ENCODE results near the gene BCL7A.
"Not testable (repeated sequence)": the region's sequence is repeated elsewhere in the genome, so short reads cannot be mapped to it uniquely, and the experiment has no call there.

BCL7A gene

DNA sequence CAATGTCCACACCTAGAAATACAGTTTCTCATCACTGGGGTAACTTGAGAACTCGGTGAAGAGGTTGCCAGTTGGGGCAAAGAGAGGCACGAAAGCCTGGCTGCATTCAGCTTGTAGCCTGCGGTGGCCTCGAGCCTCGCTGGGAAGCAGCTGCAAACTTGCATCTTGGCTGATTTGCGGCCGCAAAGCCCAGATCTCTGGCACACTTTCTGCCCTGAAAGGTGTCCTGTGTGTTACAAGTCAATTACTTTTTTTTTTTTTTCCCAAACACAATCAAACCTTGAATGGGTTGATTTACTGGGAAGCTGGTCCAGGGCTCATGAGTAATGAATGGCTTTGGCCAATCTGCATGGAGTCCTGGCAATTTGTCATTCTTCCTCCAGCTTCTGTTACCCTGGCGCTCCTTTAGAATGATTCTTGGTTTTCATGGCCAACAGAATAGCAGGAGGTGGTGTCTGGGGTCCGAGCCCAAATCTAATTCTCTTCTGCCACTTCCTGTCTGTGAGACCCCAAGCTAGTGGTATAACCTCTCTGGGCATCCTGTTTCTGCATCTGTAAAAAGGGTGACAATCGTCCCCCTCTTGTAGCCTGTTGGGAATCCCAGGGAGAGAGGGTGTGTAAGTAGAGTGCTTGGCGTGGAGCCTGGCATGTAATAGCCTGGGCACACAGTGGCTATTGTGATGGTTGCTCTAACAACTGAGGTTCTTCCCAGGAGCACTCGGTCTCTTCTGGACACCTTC is 6.7 kb downstream of the BCL7A start:
- DNase-seq = no peak

DNA sequence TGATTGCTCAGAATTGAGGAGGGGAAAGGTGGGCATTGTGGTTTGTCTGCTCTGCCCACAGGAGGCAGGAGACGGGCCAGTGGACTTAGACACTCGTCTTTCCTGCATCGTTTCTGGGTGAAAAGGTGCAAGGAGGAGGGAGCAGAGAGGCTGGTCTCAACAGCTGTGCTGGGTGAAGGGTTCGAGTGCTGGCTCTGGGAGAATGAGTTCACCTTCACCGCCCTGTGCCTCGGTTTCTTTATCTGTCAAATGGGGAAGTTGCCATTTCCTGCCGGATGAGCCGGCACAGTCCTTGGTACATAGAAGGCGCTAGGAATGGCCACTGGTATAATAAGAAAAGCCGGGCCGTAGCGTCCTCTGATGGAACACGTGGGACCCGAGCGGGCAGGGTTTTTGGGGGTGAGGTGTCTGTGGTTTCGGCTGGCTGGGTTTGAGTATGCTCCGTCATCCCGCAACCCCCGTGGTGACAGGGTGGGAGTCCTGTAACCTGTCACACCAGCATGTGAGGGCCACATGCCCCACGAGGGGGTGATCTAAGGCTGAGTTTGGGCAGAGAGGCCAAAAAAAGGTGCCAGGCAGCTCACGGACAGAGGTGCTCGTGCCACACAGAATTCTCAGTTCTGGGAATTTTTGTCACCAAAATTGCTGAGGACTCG is 7.3 kb downstream of the BCL7A start:
- no peak for DNase-seq

DNA sequence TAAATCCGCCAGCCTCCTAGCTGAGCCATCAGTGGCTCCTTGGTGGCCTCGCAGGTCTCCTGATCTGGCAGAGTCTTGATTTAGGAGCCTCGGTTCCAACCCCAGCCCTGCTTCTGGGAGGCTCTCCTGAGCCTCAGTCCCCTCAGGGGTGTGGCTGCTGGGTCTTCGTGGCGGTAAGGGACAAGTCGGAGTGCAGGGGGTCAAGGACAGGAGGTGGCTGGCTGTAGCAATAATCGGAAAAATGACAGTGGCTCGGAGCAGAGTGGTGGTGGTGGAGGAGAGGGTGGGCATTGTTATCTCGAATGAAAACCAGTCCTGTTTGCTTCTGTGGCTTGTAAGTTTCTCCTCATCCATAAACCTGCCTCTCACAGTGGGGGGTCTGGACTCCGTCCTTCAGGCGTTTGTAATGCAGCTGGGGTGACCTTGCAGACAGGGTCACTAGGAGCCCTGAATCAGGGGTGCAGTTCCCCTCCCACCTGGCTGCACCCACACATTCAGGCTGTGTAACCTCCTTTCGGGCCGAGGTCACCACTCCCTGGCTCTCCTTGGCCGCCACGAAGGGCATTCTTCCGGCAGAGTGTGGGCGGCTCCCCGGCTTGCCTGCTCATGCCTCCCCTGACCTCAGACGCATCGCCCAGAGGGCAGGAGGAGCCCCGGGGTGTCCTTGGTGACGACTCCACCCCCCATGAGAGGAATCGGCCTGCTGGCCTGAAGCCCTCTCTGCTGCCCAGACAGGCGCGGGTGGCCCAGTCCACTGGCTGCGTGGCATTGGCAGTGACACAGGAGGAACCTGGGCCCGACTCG is 8.1 kb downstream of the BCL7A start:
- no peak for DNase-seq

DNA sequence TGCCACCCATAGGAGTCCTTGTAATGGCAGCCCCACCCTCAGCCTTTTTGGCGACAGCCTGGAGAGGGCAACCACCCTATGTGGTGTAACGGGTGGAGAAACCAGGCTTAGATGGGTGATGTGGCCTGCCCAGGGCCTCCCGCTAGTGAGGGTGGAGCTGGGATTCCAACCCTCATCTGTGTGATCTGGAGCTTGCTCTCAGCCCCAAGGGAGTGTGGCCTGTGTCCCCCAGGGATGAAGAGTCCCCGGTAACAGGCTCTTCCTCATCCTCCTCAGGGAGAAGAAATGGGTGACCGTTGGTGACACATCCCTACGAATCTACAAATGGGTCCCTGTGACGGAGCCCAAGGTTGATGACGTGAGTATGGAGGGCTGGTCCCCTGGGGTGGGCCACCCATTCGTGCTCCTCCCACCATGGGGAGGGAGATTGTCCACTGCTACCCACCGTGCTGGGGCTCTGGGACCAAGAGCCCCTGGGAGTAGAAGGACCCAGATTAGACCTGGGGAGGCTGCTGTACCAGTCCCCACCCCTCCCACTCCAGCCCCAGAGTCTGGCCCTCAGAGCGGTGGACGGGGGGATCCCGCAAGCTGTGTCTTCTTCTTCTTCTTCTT is 8.8 kb downstream of the BCL7A start:
- no peak for DNase-seq

DNA sequence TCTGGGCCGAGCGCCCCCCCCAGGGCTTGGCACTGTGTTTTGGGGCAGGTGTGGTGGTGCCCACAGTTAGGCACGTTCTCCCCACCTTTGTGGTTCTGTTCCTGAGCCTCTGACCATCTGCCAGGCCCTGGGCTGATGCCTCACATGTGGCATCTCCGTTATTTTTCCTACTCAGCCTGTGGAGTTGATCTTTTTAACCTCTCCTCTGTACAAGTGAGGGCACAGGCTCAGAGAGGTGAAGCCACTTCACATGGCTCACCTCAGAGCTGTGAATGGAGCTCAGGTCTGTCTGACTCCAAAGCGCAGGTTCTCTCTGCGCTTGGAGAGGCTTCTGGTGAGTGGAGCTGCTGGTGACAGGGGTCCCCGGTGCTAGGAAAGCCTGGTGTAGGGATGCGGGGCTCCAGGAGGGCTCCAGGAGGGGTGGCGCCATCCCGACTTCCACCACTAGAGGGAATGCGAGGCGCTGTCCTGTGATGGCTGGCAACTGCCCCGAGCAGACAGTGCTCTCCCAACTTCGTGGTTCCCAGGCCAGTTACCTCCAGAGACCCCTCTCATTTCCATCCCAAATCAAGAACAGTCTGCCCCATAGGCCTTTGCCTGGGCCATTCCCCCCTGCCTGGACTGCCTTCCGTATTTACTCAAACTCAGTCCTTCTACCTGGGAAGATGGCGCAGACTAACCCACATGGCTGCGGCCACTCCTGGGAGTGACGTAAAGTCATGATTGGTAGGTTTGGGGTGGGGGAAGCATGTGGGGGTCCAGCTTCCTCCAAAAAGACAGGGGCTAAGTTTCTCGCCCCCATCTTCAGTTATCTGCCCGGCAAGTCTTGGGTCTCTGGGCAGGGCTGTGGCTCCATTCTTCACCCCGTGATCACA is 9.9 kb downstream of the BCL7A start:
- peak in 2 of 3 experiments; percentile 10 to 21 for DNase-seq

DNA sequence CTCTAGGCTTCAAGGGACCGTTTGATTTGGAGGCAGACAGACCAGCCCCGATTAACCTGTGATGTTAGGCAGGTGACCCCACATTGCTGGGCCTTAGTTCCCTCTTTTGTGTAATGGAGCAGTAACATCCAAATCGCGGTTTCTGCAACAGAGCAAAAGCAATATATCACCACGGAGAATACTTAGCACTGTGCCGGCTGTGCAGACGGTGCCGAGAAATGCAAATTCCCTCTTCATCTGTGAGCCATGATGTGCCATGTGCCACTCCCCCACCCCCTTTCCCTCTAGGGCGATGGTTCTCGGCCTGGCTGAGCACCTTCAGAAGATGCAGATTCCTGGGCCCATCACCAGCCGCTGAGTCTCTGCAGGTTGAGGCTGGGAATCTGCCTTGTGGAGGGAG is 10.9 kb downstream of the BCL7A start:
- no peak for DNase-seq

DNA sequence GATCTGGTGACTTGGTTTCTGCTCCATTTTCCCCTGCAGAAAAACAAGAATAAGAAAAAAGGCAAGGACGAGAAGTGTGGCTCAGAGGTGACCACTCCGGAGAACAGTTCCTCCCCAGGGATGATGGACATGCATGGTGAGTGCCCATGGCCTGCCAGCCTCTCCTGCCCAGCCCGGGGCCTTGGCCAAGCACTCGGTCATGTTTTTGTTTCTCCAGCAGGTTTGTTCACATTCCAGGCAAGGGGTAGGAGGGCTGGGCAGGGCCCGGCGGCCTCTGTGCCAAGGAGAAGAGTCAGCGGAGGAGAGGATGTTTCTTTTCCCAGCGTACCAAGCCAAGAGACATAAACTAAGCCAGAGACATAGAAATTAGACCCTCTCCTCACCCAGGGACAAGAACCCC is 13.6 kb downstream of the BCL7A start:
- DNase-seq = no peak

DNA sequence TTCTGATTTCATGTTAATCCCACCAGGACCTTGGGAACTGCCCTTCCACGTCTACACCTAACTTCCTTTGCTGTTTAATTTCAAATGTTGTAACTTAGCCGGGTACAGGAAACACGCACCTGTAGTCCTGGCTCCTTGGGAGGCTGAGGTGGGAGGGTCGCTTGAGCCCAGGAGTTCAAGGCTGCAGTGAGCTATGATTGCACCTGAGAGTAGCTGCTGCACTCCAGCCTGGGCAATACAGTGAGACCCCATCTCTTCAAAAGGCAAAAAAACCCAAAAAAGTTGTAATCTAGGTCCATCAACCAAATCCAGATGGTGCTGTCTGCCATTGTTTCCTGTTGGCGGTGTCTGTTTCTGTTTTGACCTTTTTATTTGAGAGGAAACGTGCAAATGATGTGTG is 14.5 kb downstream of the BCL7A start:
- DNase-seq = no peak

DNA sequence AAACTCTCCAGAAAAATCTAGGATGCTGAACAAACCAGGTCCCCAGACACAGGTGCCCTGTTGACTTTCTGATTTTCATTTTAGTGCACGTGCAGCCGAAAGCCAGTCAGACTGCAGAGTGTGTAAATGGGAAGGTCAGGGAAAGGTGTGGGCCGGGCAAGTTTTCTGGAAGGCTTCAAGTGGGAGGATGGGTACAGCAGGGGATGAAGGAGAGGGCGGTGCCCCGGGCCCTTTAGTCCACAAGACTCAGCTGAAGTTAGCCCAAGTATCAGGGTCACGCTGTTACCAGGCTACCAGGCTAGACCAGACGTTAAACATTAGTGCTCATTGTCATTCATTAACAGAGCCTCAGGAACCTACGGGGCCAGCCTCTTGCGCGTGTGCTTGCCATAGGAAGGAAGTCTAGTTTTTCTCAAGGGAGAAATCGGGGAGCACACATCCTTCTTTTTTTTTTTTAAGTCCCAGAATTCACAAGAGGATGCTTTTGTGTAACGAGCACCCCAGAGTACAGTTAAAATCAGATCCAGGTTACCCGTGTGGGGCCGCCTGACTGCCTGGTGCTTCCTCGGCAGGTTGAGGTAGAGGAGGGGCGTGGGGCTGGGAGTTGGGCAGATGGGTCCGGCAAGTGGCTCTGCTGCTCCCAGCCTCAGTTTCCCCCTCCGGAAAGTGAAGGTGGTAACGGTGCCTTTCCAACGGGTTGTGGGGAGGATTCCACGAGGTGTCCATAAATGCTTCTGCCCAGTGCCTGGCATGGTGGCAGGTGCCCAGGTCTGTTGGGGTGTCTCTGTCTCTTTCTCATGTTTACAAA is 19.1 kb downstream of the BCL7A start:
- no peak for DNase-seq

DNA sequence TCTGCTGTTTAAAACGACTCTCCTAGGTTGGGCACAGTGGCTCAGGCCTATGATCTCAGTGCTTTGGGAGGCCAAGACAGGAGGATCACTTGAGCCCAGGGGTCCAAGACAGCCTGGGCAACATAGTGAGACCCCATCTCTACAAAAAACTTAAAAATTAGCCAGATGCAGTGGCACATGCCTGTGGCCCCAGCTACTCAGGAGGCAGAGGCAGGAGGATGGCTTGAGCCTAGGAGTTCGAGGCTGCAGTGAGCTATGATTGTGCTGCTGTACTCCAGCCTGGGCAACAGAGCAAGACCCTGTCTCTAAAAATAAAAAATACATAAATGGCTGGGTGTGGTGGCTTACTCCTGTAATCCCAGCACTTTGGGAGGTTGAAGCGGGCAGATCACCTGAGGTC is 19.8 kb downstream of the BCL7A start:
- not testable (repeated sequence) for DNase-seq

DNA sequence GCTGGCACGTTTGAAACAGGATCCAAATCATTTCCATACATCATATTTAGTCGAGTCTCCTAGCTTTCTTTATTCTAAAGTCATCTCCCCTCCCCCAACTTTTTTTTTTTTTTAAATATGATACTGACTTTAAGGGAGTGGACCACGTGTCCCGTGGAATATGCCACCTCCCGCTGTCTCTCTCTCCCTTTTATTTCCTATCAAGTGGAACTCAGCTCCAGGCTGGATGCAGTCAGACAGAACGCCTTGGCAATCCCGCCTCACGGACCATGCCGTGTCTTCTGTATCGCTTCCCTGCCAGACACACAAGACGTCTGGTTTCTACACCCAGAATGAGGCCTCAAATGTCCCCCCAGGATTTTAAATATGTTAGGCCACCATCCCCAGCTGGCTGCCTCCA is 21.2 kb downstream of the BCL7A start:
- no peak for DNase-seq

DNA sequence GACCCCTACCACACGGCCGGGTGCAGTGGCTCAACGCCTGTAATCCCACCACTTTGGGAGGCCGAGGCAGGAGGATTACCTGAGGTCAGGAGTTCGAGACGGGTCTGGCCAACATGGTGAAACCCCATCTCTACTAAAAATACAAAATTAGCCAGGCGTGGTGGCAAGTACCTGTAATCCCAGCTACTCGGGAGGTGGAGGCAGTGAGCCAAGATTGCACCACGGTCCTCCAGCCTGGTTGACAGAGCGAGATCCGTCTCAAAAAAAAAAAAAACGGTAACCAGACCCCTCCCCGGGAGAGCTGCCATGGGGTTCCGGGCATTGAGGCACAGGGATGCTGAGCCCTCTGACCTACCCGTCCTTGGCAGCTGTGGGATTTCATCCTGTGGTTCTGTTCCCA is 21.8 kb downstream of the BCL7A start:
- no peak for DNase-seq

DNA sequence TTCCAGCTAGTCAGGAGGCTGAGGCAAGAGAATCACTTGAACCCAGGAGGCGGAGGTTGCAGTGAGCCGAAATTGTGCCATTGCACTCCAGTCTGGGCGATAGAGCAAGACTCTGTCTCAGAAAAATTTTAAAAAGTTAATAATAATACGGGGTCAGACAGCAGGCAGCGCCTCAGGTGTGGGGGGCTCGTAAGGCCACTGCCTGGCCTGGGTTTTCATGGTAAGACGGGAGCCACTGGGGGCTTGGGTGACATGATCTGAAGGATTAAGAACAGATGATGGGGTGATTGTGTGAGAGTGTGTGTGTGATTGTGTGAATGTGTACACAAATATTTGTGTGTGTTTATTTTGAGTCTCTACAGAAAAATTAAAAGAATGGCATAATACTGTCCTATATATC is 23.6 kb downstream of the BCL7A start:
- peak in 2 of 3 experiments; percentile 13 to 14 for DNase-seq

DNA sequence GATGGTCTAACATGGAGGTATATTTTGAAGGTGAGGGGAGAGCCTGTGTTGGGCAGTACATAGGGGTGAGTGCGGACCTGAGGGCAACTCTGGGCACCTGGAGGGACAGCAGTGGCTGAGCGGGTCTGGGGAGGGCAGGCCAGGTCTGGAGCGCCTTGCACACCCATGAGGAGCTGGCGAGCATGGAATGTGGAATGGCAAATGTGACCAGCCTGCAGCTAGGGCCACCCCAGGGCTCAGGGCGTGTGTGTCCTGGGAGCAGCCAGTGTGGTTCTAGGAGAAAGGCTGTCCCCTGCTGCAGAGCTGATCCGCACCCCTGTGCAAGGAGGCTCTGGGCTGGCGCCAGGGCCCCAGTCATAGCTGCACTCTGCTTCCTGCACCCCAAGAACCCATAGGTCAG is 24.5 kb downstream of the BCL7A start:
- DNase-seq = no peak

DNA sequence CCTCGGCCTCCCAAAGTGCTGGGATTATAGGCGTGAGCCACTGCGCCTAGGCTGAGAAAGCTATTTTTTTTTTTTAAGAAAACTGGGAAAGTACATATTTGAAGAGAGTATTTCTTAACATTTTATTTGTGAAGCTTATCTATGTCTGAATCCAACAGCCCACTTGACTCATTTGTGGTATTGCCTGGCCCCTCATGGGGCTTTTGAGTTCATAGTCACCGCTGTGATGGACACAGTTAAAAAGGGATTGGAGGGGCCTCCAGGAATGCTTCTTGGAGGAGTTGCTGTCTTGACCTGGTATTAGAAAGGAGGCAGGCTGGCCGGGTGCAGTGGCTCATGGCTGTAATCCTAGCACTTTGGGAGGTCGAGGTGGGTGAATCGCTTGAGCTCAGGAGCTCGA is 26.5 kb downstream of the BCL7A start:
- no peak for DNase-seq

DNA sequence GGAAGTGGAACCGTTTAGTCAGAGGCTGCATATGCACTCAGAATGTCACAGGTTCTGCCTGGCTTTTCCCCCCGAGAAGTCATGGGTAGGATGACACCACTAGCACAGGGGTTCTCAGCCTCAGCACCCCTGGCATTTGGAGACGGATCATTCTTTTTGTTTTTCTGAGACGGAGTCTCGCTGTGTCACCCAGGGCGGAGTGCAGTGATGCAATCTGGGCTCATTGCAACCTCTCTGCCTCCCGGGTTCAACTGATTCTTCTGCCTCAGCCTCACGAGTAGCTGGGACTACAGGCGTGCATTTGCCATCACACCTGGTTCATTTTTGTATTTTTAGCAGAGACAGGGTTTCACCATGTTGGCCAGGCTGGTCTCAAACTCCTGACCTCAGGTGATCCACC is 28.1 kb downstream of the BCL7A start:
- no peak for DNase-seq

DNA sequence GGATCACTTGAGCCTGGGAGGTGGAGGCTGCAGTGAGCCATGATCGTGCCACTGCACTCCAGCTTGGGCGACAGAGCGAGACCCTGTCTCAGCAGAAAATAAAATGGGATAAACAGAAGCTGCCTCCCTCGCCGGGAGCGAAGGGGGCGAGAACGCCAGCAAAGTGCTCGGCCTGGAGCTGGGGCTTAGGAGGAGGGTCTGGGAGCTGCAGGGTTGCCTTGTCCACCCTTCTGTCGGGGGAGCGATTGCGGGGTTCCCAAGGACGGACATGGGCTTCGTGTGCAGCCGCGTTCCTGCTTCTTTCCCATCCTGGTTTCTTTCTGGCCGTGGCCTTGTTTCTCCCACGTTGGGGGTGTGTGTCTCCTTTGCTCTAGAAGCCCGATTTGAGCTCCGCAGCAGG is 29.0 kb downstream of the BCL7A start:
- no peak for DNase-seq

DNA sequence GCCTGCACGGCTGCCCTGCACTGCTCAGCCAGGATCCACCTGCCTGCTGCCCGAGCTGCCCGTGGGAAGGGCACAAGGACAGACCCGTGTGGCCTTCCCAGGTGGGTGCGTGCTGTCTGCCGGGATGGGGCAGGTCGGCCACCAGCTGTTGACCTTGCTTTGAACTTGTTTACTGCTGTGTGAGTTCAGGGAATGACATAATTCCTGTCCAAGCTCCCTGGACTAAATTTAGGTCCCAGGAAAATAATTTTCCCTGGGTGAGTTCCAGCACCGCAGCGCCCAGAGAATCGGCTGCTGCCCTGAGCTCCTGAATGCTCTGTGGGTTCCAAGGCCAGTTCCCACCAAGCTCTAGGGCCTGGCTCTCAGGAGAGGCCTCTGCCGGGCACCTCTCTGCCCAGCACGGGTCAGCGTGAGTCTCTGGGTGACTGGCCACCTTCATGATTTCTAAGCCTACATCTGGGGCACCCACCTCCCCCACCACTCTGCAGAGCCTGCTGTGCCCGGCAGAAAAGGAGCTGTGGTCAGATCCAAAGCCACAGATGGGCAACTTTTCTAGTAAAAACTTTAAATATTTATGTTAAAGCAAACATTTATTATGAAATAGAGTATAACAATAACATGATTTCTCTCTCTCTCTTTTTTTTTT is 29.7 kb downstream of the BCL7A start:
- no peak for DNase-seq

DNA sequence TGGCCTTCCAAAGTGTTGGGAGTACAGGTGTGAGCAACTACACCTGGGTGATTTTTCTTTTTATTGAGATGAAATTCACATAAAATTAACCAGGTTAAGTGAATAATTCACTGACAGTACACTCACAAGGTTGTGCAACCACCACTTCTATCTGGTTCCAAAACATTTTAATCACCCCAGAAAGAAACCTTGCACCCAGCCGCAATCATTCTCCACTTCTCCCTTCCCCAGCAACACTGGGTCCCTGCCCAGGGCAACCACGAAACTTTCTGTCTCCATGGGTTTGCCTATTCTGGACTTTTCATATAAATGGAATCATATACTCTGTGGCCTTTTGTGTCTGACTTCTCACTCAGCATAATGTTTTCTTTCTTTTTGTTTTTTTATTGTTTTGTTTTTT is 30.6 kb downstream of the BCL7A start:
- no peak for DNase-seq

DNA sequence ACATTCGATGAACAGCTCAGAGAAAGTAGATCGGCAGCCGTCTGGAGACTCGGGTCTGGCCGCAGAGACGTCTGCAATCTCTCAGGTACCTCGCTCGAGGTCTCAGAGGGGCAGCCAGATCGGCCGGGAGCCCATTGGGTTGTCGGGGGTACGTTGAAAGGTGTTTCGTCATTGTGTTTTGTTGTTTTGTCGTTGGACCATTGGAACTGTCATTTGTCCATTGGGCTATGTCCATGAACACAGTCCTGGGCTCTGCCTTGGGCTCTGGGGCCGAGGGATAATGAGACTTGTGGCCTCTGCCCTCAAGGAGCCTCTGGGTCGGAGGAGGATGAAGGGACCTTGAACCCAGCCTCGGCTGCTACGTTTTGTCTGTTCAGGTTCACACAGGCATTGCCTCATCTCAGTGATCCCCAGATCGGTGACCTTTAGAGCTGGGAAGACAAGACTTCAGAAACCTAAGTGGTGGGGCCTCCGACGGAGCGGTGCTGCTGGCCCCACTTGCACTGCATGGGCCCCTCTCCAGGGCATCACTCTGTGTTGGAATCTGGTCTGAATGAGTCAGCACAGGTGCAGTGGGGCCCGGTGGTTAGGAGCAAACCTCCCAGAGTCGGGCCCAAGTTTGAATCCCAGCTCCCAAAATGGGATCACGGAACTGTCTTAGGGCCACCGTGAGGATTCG is 33.3 kb downstream of the BCL7A start:
- DNase-seq = no peak

DNA sequence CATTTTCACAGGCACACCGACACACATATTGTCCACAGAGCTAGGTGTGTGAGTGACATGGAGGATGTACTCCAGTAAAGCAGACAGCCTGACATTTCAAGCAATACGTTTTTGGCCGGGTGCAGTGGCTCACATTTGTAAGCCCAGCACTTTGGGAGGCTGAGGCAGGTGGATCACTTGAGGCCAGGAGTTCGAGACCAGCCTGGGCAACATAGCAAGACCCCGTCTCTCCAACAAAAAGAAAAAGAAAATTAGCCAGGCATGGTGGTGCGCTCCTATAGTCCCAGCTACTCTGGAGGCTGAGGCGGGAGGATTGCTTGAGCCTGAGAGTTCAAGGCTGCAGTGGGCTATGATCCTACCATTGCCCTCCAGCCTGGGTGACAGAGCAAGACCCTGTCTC is 34.7 kb downstream of the BCL7A start:
- not testable (repeated sequence) for DNase-seq

Data from NCI-H1417 (cell line).